Fibroblast of lung (primary cell): Measurements from ENCODE around the gene RIT2. TPM values are rescaled to one million over a fixed set of nuclear protein-coding genes. Genes with fewer than 3 reads are reported as not detected.

Experiments used
- DNase-seq, 2 donors: peaks; one replicate each; pipeline versions ENCODE4 v3.0.0 to v3.0.0-alpha.2; 2010; ENCODE audit warnings: low read depth in 2 of 2
- H2AFZ ChIP-seq: 2 replicates; pipeline ENCODE4 v1.5.1; 2012; ENCODE audit warnings: low read length, control low read depth, inconsistent platforms
- H3K27ac ChIP-seq: 2 replicates; pipeline ENCODE4 v1.5.1; 2011; ENCODE audit warnings: low read length, control low read depth; ENCODE audit not compliant: insufficient read depth
- H3K27me3 ChIP-seq: 2 replicates; pipeline ENCODE4 v1.5.1; 2011; ENCODE audit warnings: mild to moderate bottlenecking, low read length; ENCODE audit not compliant: control insufficient read depth, insufficient read depth
- H3K36me3 ChIP-seq: 2 replicates; pipeline ENCODE4 v1.5.1; 2011; ENCODE audit warnings: low read length; ENCODE audit not compliant: control insufficient read depth, insufficient read depth
- H3K4me1 ChIP-seq: 2 replicates; pipeline ENCODE4 v1.5.1; 2011; ENCODE audit warnings: low read length; ENCODE audit not compliant: control insufficient read depth, insufficient read depth; ENCODE audit errors: extremely low read depth
- H3K4me2 ChIP-seq: 2 replicates; pipeline ENCODE4 v1.5.1; 2011; ENCODE audit warnings: low read length, control low read depth; ENCODE audit not compliant: insufficient read depth; ENCODE audit errors: extremely low read depth
- H3K4me3 ChIP-seq, 4 experiments: fragments of 200-600 bp in 1 of 4; sonication (generic) in 1 of 4; replicated peaks in 1 of 4; 2 replicates each; pipeline ENCODE4 v1.5.1; 2011 to 2016; ENCODE audit warnings: low read length in 4 of 4, low read depth in 3 of 4, mild to moderate bottlenecking in 3 of 4, control low read depth in 2 of 4, inconsistent platforms in 1 of 4, mixed read lengths in 1 of 4; ENCODE audit not compliant: insufficient read depth in 1 of 4; ENCODE audit errors: control extremely low read depth in 1 of 4
- H3K79me2 ChIP-seq: 2 replicates; pipeline ENCODE4 v1.5.1; 2012; ENCODE audit warnings: mild to moderate bottlenecking, low read length, inconsistent platforms; ENCODE audit not compliant: control insufficient read depth, insufficient read depth
- H3K9ac ChIP-seq: 2 replicates; pipeline ENCODE4 v1.5.1; 2011; ENCODE audit warnings: mild to moderate bottlenecking, low read length, control low read depth; ENCODE audit not compliant: insufficient read depth
- H3K9me3 ChIP-seq: 2 replicates; pipeline ENCODE4 v1.5.1; 2012; ENCODE audit warnings: low read depth, low read length; ENCODE audit not compliant: control insufficient read depth, insufficient read depth
- H4K20me1 ChIP-seq: 2 replicates; pipeline ENCODE4 v1.5.1; 2011; ENCODE audit warnings: low read length; ENCODE audit not compliant: control insufficient read depth, insufficient read depth; ENCODE audit errors: extremely low read depth
- EZH2 ChIP-seq: IDR thresholded peaks from 2 replicates; pipeline ENCODE4 v1.5.1; 2012; ENCODE audit warnings: low read length, control low read depth, mild to moderate bottlenecking; ENCODE audit errors: missing control alignments
- polyA plus RNA-seq, 2 donors: library from polyadenylated mRNA; depleted of rRNA in 1 of 2; stranded (reverse) in 1 of 2; unstranded in 1 of 2; fragments of >200 nt; gene quantifications; 2 replicates each; pipeline ENCODE4 v1.2.1, GENCODE V29; 2011 to 2012; ENCODE audit warnings: missing spikeins in 1 of 2
- total RNA-seq: library from RNA; depleted of rRNA; stranded (reverse); fragments of >200 nt; gene quantifications from 2 replicates; pipeline ENCODE4 v1.2.1, GENCODE V29; 2014
- TF ChIP-seq, protein P1 (sequence below), 2 donors: IDR thresholded peaks in 1 of 2; conservative IDR thresholded peaks in 1 of 2; 1 replicate in 1 of 2; 2 replicates in 1 of 2; pipeline ENCODE4 v1.5.1; 2011 to 2012; ENCODE audit warnings: low read length in 2 of 2, control low read depth in 1 of 2, inconsistent platforms in 1 of 2, low read depth in 1 of 2, mild to moderate bottlenecking in 1 of 2

RIT2 gene
- total and polyA plus RNA-seq, 2 donors (not counting 1 experiment from before 2014, with no cell fraction given): not detected

GRCh38 chr18:42864876-42865275, 250.6 kb downstream of the RIT2 start:
- no peaks in the 10 kb centered on the region for H3K4me1 ChIP-seq
- H3K36me3 ChIP-seq: no peaks in the 10 kb centered on the region
- no peak overlapping the region for H3K4me3 ChIP-seq
- H3K9ac ChIP-seq: no peak overlapping the region
- no peak for TF ChIP-seq EZH2
- TF ChIP-seq, protein P1, sequence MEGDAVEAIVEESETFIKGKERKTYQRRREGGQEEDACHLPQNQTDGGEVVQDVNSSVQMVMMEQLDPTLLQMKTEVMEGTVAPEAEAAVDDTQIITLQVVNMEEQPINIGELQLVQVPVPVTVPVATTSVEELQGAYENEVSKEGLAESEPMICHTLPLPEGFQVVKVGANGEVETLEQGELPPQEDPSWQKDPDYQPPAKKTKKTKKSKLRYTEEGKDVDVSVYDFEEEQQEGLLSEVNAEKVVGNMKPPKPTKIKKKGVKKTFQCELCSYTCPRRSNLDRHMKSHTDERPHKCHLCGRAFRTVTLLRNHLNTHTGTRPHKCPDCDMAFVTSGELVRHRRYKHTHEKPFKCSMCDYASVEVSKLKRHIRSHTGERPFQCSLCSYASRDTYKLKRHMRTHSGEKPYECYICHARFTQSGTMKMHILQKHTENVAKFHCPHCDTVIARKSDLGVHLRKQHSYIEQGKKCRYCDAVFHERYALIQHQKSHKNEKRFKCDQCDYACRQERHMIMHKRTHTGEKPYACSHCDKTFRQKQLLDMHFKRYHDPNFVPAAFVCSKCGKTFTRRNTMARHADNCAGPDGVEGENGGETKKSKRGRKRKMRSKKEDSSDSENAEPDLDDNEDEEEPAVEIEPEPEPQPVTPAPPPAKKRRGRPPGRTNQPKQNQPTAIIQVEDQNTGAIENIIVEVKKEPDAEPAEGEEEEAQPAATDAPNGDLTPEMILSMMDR (conservative IDR thresholded peaks at IDR 0.05 in 1 of 2, IDR thresholded peaks at IDR 0.05 in 1 of 2; ENCODE audit: low read depth in 1 of 2, low read length in 2 of 2): no peak
- H2AFZ ChIP-seq: no peak overlapping the region
- no peak for DNase-seq
- no peaks in the 10 kb centered on the region for H3K27me3 ChIP-seq
- no peaks in the 10 kb centered on the region for H3K9me3 ChIP-seq
- no peak overlapping the region for H3K4me2 ChIP-seq
- no peaks in the 10 kb centered on the region for H4K20me1 ChIP-seq
- no peak overlapping the region for H3K27ac ChIP-seq
- H3K79me2 ChIP-seq: no peaks in the 10 kb centered on the region

DNA sequence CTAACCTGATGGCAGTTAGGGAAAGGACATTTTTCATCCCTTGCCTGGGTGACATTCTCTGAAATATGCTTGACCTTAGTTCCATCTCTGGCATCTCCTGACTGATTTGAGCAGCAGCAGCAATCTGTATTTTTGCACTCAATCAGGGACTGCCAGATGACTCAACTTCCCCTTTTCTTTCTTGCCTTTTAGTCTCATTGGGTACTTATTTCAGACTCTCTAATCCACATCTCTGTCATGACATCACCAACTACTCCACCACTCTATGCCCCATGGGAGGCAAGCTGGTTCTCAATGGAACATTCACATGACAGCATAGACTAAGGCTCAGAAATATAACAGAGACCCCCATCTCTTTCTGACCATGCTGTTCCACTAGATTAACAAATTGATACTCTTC, 254.2 kb downstream of the RIT2 start:
- no peak overlapping the region for H3K4me2 ChIP-seq
- H3K9me3 ChIP-seq: no peaks in the 10 kb centered on the region
- no peaks in the 10 kb centered on the region for H3K4me1 ChIP-seq
- H3K27me3 ChIP-seq: no peaks in the 10 kb centered on the region
- no peak overlapping the region for H3K4me3 ChIP-seq
- no peak for DNase-seq
- no peak overlapping the region for H3K27ac ChIP-seq
- no peaks in the 10 kb centered on the region for H4K20me1 ChIP-seq
- H2AFZ ChIP-seq: no peak overlapping the region
- H3K9ac ChIP-seq: no peak overlapping the region
- TF ChIP-seq EZH2: no peak
- TF ChIP-seq, protein P1 (conservative IDR thresholded peaks at IDR 0.05 in 1 of 2, IDR thresholded peaks at IDR 0.05 in 1 of 2; ENCODE audit: low read depth in 1 of 2, low read length in 2 of 2): no peak
- H3K79me2 ChIP-seq: no peaks in the 10 kb centered on the region
- H3K36me3 ChIP-seq: no peaks in the 10 kb centered on the region

- Histone ChIP-seq H3K9ac (no peak overlapping the region), H3K36me3 (no peaks in the 10 kb centered on the region), H3K4me3 (no peak overlapping the region), H2AFZ (no peak overlapping the region), H3K9me3 (no peaks in the 10 kb centered on the region), H3K4me1 (no peaks in the 10 kb centered on the region), H3K27me3 (no peaks in the 10 kb centered on the region), H3K4me2 (no peak overlapping the region), H3K27ac (no peak overlapping the region), H3K79me2 (no peaks in the 10 kb centered on the region), H4K20me1 (no peaks in the 10 kb centered on the region)
- TF ChIP-seq EZH2: no peak
- TF ChIP-seq, protein P1 (conservative IDR thresholded peaks at IDR 0.05 in 1 of 2, IDR thresholded peaks at IDR 0.05 in 1 of 2; ENCODE audit: low read depth in 1 of 2, low read length in 2 of 2): no peak
- DNase-seq: no peak
Observed at GRCh38 chr18:42860548-42860947, 254.9 kb downstream of the RIT2 start.
